Breast epithelium (tissue), 4 donors: ENCODE measurements around the gene USF1. TPM values are rescaled to one million over a fixed set of nuclear protein-coding genes. Genes with fewer than 3 reads are reported as not detected.

Source experiments
- DNase-seq, 2 donors: peaks; one replicate each; pipeline ENCODE4 v3.0.0-alpha.2; 2019; ENCODE audit warnings: low spot score in 2 of 2
- H3K27ac ChIP-seq, 2 donors: fragments of 200-600 bp; sonication (generic) in 1 of 2; one replicate each; pipeline ENCODE4 v1.5.1; 2016 to 2019; ENCODE audit warnings: mild to moderate bottlenecking in 1 of 2
- H3K27me3 ChIP-seq, 2 donors: fragments of 200-600 bp; sonication (generic) in 1 of 2; one replicate each; pipeline versions ENCODE4 v1.5.1 to v1.6.0; 2017 to 2019; ENCODE audit warnings: control low read depth in 1 of 2, mild to moderate bottlenecking in 1 of 2
- H3K36me3 ChIP-seq: fragments of 200-600 bp; one replicate; pipeline ENCODE4 v1.5.1; 2019
- H3K4me1 ChIP-seq, 2 donors: fragments of 200-600 bp; sonication (generic); one replicate each; pipeline ENCODE4 v1.5.1; 2016 to 2019; ENCODE audit warnings: control low read depth in 1 of 2
- H3K4me3 ChIP-seq, 3 donors: fragments of 200-600 bp; sonication (generic); 1 replicate in 2 of 3; 2 replicates in 1 of 3; pipeline ENCODE4 v1.5.1; 2016 to 2019; ENCODE audit warnings: mild to moderate bottlenecking in 3 of 3, moderate library complexity in 2 of 3
- H3K9me3 ChIP-seq, 2 donors: fragments of 200-600 bp; sonication (generic) in 1 of 2; one replicate each; pipeline ENCODE4 v1.5.1; 2016 to 2019; ENCODE audit warnings: control low read depth in 1 of 2
- POLR2A ChIP-seq: fragments of 450-650 bp; IDR thresholded peaks from one replicate; pipeline ENCODE4 v1.6.1; 2016; ENCODE audit warnings: antibody characterized with exemption, mild to moderate bottlenecking, moderate library complexity
- POLR2AphosphoS5 ChIP-seq, 3 donors: sonication (generic); formaldehyde crosslinking; IDR thresholded peaks; one replicate each; pipeline ENCODE4 v1.6.1; 2017; ENCODE audit warnings: antibody characterized with exemption in 3 of 3
- intact Hi-C: fragments of 100-400 bp; cut with DNase I; formaldehyde crosslinking; loops from one replicate; pipeline ENCODE4 v1.15.1; 2023; ENCODE audit warnings: low total_unique reads
- total RNA-seq, 3 donors: library from RNA; depleted of rRNA; stranded (reverse); fragments of >200 nt; gene quantifications; one replicate each; pipeline ENCODE4 v1.1.0, GENCODE V29; 2016
- TF ChIP-seq, protein P1 (sequence below), 3 donors: fragments of 450-650 bp; IDR thresholded peaks; one replicate each; pipeline ENCODE4 v1.5.1; 2016 to 2017; ENCODE audit warnings: antibody characterized with exemption in 3 of 3, mild to moderate bottlenecking in 3 of 3, moderate library complexity in 3 of 3

USF1 gene
- total RNA-seq, 3 donors from 2014 or later: 64.5 to 70.8 (median 64.6) TPM

DNA sequence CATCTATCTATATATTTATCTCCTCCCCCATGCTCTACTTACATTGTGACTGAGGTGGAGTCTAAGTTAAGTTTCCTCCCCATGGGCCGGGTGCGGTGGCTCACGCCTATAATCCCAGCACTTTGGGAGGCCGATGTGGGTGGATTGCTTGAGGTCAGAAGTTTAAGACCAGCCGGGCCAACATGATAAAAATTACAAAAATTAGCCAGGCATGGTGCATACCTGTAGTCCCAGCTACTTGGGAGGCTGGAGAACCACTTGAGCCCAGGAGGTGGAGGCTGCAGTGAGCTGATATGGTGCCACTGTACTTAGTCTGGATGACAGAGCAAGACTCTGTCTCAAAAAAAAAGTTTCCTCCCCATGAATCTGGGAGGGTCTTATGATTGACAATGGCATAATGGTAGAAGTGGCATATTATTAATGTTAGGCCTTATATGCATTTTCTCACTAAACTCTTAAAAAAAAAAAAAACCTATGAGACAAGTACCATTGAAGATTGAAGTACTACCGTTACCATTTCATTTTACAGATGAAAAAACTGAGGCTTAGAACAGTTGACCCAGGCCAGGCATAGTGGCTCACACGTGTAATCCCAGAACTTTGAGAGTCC is 36.1 kb downstream of the USF1 start:
- no peak for DNase-seq
- H3K4me3 ChIP-seq: no peak overlapping the region
- no peak for TF ChIP-seq POLR2A
- TF ChIP-seq, protein P1, sequence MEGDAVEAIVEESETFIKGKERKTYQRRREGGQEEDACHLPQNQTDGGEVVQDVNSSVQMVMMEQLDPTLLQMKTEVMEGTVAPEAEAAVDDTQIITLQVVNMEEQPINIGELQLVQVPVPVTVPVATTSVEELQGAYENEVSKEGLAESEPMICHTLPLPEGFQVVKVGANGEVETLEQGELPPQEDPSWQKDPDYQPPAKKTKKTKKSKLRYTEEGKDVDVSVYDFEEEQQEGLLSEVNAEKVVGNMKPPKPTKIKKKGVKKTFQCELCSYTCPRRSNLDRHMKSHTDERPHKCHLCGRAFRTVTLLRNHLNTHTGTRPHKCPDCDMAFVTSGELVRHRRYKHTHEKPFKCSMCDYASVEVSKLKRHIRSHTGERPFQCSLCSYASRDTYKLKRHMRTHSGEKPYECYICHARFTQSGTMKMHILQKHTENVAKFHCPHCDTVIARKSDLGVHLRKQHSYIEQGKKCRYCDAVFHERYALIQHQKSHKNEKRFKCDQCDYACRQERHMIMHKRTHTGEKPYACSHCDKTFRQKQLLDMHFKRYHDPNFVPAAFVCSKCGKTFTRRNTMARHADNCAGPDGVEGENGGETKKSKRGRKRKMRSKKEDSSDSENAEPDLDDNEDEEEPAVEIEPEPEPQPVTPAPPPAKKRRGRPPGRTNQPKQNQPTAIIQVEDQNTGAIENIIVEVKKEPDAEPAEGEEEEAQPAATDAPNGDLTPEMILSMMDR (IDR thresholded peaks at IDR 0.05): no peak
- no peak for TF ChIP-seq POLR2AphosphoS5 (IDR thresholded peaks at IDR 0.05)
- intact Hi-C loops: no loop called here
- no peaks in the 10 kb centered on the region for H3K9me3 ChIP-seq
- H3K4me1 ChIP-seq: peaks cover 0 to 6% of the 10 kb centered on the region in 2 donors
- no peaks in the 10 kb centered on the region for H3K27me3 ChIP-seq
- no peaks in the 10 kb centered on the region for H3K36me3 ChIP-seq
- H3K27ac ChIP-seq: no peak overlapping the region

DNA sequence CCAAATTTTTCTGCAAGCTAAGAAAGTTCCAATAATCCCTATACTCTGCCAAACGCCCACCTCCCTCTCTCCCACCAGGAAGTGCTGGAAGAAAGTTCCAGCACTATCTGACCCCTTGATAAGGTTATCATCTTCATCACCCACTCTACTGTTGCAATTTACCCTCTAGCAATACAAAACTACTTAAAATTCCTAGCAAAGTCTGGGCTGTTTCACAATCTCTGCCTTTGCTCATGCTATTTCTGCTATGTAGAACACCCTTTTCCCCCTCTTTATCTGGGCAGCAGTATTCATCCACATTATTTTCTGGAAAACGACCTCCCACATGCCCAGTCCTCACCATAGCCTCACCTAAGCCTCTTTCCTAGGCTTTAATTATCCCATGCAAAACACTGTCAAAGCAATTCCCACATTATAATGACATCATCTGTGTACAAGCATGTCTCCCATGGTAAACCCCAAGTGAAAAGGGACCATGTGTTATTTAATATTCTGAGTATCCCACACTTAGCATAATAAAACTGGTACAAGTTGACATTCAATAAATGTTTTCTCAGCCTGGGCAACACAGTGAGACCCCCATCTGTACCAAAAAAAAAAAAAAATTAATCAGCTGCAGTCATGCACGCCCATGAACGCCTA is 36.8 kb downstream of the USF1 start:
- H3K4me1 ChIP-seq: peaks cover 0 to 6% of the 10 kb centered on the region in 2 donors
- intact Hi-C loops: no loop called here

DNA sequence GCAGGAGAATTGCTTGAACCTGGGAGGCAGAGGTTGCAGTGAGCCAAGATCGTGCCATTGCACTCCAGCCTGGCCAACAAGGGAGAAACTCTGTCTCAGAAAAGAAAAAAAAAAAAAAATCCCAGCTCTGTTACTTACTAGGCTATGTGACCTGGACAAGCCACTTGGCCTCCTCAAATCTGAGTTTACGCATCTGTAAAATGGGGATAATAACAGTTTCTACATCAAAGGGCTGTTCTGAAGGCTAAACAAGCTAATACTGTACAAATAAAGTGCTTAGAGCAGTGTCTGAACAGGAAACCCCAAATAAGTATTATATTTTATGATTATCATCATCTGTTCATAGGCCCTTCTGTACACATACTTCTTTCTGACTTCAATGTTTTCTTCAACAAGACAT is 38.4 kb downstream of the USF1 start:
- H3K9me3 ChIP-seq: no peaks in the 10 kb centered on the region
- intact Hi-C loops: no loop called here
- no peak overlapping the region for H3K4me3 ChIP-seq
- TF ChIP-seq, protein P1 (IDR thresholded peaks at IDR 0.05): no peak
- TF ChIP-seq POLR2A (no peak), POLR2AphosphoS5 (IDR thresholded peaks at IDR 0.05) (no peak)
- H3K36me3 ChIP-seq: no peaks in the 10 kb centered on the region
- no peak for DNase-seq
- no peaks in the 10 kb centered on the region for H3K4me1 ChIP-seq
- H3K27me3 ChIP-seq: no peaks in the 10 kb centered on the region
- no peak overlapping the region for H3K27ac ChIP-seq

More for the DNA sequence above, 36.8 kb downstream of the USF1 start:
- Histone ChIP-seq H3K36me3 (no peaks in the 10 kb centered on the region), H3K27ac (peak overlapping the region in 1 of 2 donors; percentile 2), H3K9me3 (no peaks in the 10 kb centered on the region), H3K27me3 (no peaks in the 10 kb centered on the region), H3K4me3 (no peak overlapping the region)
- TF ChIP-seq, protein P1 (IDR thresholded peaks at IDR 0.05): no peak
- TF ChIP-seq POLR2AphosphoS5 (IDR thresholded peaks at IDR 0.05) (no peak), POLR2A (no peak)
- no peak for DNase-seq

DNA sequence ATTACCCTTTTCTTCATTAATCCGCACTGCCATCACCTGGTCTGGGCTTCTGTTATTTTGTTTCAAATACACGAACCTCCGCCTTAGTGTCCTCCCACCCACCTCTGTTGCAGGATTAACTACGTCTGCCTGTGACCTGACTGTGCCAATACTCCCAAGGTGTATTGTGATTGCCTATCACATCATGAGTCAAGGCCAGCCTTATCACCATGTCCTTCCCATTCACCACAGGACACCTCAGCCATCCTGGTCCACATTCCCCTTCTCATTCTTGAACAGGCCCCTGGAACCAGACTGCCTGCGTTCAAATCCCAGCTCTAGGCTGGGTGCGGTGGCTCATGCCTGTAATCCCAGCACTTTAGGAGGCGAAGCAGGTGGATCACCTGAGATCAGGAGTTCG is 39.2 kb downstream of the USF1 start:
- H3K4me1 ChIP-seq: no peaks in the 10 kb centered on the region
- H3K4me3 ChIP-seq: no peak overlapping the region
- H3K9me3 ChIP-seq: no peaks in the 10 kb centered on the region
- no peak for DNase-seq
- H3K27ac ChIP-seq: no peak overlapping the region
- intact Hi-C loops: no loop called here
- H3K27me3 ChIP-seq: no peaks in the 10 kb centered on the region
- TF ChIP-seq, protein P1 (IDR thresholded peaks at IDR 0.05): no peak
- TF ChIP-seq POLR2A (no peak), POLR2AphosphoS5 (IDR thresholded peaks at IDR 0.05) (no peak)
- H3K36me3 ChIP-seq: no peaks in the 10 kb centered on the region

DNA sequence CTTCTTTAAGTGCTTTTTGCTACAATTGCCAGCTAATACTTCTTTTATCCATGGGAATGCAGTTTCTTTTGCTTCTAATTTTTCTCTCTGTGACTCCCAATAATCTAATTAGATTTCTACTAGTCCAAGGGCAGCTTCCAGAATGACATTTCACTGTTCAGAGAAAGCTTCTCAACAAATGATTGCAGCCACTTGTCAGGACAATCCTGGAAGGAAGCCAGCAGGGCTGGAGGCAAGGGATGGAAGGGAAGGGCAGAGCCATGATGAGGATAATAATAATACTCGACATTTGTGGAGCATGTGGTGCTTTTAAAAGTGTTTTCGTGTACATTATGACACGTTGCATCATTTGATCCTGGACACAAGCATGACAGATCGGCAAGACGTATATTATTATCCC is 44.3 kb downstream of the USF1 start:
- H3K4me3 ChIP-seq: no peak overlapping the region
- H3K27me3 ChIP-seq: no peaks in the 10 kb centered on the region
- no peak overlapping the region for H3K27ac ChIP-seq
- intact Hi-C loops: no loop called here
- no peaks in the 10 kb centered on the region for H3K9me3 ChIP-seq
- H3K4me1 ChIP-seq: no peaks in the 10 kb centered on the region
- DNase-seq: no peak
- TF ChIP-seq, protein P1 (IDR thresholded peaks at IDR 0.05): no peak
- TF ChIP-seq POLR2A: no peak
- no peak for TF ChIP-seq POLR2AphosphoS5 (IDR thresholded peaks at IDR 0.05)
- H3K36me3 ChIP-seq: peaks cover 8% of the 10 kb centered on the region
